Amygdala (tissue), 56 donors: ENCODE results near the gene MSANTD1.

Experiments
- DNase-seq, 56 donors: peaks; one replicate each; lab custom pipeline; 2025; lab: John Stamatoyannopoulos, UW

Gene MSANTD1

DNA sequence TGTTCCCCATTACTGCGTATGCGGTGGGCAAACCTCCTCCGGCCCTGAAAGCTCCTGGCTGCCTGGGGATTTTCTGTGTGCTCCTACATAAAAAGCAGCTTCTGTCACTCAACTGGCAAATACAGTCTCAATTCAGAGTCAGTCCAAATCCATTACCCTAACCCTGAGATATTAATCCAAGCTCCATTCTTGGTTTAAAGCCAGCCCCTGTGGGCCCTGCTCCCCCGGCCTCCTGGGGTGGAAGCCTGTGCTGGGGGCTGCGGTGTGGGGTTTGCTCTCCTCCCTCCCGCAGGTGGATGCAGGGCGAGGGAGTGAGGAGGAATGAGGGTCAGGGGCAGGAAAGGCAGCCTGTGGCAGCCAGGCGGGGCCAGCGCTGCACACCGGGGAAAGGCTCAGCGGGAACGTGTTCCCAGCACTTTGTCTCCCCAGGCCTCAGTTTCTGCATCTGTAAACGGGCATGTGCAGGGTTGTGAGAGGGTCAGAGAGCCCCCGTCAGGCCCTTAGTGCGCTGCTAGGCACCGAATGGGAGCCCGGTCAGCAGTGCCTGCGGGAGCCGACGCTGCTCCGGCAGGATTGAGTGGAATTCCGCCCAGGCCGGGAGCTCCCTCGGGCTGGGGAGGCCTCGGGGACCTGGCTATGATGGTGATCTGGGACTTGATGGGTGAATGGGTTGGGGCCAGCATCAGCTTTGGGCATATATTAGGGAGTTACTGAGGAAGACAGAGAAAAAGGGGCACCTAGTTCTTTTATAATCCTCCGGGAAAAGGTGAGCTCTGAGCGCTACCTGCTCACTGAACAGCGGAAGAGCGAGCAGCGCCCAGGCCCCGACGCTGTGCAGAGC lies 37.6 kb downstream of the MSANTD1 start:
- DNase-seq = no peak

DNA sequence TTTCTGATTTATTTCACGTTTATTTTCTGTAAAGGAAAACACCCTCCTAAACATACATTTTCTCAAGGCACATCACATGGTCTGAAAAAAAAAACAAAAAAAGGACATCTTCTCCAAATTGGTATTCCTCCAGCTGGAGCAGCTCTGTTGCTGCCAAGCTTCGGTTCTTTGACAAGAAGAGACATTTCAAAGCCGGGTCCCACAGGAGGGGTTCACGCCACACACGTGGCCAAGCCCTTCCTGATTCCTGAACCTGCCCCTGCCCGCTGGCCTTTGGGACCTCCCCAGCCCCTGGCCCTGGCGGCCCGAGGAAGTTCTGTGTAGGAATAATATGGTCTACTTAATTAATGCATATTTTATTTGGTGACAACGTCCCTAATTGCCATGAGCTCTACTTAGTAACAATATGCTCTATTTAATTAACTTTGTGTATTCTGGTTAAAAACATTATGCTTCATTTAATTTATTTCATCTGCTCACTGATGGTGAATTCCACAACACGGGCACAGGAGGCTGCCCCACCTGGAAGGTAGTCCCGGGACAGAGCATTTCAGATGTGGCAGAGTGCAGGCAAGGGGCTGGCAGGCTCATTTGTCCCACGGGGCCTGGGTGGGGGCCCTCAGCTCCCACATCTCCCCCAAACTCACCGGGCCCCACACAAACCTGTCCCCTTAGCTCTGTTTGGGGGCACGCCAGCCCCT lies 38.5 kb downstream of the MSANTD1 start:
- peak in 1 of 56 donors; percentile 40 for DNase-seq

- DNase-seq = no peak
Measured at GRCh38 chr4:3287972-3288570, 39.1 kb downstream of the MSANTD1 start.

GRCh38 chr4:3288571-3289094 lies 39.7 kb downstream of the MSANTD1 start:
- DNase-seq = no peak

DNA sequence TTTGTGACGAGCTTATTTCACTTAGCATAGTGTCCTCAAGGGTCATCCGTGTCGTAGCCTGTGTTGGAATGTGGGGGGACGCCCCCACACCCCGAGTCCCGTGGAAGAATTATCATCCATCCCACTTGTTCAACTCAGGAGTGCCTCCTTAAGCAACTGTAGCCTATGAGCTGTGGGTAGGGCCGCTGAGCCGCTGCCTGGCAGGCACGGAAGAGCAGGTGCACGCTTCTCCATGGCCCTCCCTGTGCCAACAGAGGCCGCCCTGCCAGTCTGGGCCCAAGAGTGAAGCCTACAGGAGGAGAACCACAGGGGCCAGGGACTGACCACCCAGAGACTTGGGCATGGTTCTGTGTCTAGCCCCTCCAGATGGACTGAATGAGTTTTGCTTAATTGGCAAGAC lies 41.5 kb downstream of the MSANTD1 start:
- DNase-seq = no peak

GRCh38 chr4:3290889-3291321 lies 41.9 kb downstream of the MSANTD1 start:
- DNase-seq = no peak

GRCh38 chr4:3291411-3291968 lies 42.5 kb downstream of the MSANTD1 start:
- no peak for DNase-seq

GRCh38 chr4:3291969-3292570 lies 43.1 kb downstream of the MSANTD1 start:
- peak in 15 of 56 donors; percentile 47 to 78 (median 68) for DNase-seq

GRCh38 chr4:3292571-3293400 lies 43.8 kb downstream of the MSANTD1 start, which contains the start of gene RGS12:
Gene RGS12, plus strand, starts transcription at chr4:3293021. Its CDS starts 23,150 bp downstream, at chr4:3316171.
- peak; percentile 40 to 98 (median 93) for DNase-seq

DNA sequence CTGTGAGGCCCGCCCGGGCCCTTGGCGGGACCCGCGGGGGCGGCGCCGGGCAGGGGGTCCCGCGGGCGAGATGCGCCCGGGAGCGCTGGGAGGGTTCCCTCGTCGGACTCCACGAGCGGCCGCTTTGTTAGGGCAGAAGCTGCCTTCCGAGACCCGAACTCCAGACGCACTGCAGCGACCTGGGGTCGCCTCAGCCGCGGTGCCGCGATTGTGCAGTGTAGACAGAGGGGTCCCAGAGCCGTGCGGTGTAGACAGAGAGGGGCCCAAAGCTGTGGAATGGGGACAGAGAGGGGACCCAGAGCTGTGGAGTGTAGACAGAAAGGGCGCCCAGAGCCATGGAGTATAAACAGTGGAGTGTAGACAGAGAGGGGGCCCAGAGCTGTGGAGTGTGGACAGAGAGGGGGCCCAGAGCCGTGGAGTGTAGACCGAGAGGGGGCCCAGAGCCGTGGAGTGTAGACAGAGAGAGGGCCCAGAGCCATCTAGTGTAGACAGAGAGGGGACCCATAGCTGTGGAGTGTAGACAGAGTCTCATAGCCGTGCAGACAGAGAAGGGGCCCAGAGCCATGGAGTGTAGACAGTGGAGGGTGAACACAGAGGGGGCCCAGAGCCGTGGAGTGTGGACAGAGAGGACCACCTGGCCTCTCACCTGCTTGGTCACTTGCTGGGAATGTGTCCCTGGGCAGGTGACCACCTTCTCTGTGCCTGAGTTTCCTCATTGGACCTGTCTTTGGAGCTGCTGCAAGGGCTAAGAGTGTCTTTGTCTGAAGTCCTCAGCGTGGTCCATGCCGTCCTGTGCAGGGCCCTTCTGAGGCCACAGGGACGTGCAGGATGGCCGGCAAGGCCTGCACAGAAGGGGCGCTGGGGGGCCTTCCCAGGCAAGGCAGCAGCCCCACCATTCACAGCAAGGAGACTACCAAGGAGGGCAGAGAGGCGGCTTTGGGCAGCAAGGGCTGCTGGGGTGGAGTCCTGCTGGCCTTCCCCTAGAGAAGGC lies 44.7 kb downstream of the MSANTD1 start:
- peak in 1 of 56 donors; percentile 65 for DNase-seq

DNA sequence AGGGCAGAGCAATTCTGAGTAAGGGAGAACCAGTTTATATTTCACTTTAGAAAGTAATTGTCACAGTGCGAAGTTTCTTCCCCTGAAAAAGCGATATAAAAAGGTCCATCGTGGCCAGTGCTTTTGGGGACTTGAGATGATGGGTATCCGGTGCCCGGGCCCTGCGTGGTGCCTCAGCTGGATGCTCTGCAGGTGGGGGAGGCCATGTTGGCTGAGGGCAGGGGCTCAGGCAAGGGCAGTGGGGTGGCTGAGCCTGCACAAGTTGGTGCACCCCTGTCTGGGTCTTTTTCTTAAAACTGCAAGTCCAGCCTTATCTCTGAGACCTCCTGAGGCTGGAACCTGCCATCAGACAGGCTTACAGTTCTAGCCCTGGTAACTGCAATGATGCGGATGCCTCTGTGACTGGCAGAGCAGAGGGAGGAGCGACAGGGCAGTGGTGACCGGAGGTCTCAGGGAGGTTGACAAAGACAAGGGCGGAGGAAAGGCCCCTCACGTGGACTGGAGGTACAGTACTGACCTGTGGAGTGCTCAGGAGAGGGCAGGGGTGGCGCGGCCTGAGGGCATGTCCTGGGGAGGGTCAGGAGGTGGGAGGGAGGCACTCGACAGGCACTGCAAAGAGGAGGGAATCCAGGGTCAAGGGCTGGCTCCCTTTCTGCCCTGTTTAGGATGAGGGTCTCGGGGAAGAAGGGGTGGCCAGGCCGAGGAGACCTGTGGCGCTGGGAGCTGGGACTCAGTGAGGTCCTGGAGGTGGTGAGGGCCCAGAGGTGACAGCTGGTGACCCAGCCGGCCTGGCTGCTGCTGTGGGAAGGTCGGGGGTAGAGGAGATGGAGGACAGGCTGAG lies 45.7 kb downstream of the MSANTD1 start:
- no peak for DNase-seq

GRCh38 chr4:3295837-3296624 lies 47.1 kb downstream of the MSANTD1 start:
- no peak for DNase-seq

GRCh38 chr4:3296651-3297050 lies 47.7 kb downstream of the MSANTD1 start:
- DNase-seq = no peak

DNA sequence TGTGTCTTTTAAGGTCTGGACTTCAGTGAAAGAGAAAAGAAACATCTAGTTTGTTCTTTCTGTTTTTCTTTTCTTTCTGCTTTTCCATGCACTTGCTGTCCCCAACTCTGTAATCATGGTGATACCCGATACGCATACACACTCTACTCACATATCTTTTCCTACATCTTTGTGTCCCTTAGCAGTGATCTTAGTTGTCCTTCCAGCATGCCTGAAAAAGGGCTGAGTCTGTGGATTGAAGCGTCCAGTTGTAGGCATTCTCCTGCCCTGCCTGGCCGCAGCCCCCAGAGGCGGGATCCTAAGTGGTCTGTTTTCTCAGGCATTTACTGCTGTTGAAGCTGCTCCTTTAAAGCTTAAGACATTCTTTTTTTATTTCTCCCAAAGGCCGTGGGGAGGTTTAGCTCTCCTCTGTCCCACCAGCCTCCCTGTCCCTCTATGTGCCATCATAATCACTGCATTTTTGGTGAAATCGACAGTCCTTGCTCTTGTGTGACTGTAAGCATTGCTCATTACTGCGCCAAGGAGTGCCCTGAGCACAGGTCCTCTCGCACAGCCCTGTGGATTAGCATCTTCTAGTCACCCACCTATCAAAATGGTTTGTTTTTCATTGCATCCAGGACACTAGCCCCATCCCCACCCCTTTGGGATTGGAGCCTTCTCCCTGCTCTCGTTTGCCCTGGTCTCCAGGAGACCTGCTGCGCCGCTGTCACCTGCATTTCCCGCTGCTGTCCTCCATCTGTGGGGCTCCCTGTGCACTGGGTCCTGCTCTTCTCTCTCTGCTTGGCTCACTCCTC lies 48.3 kb downstream of the MSANTD1 start:
- DNase-seq = no peak
